B cell (primary cell): ENCODE results near the gene ARRDC3. TPM values are rescaled to one million over a fixed set of nuclear protein-coding genes. Genes with fewer than 3 reads are reported as not detected.
A peak's percentile ranks its signal among the peaks of the same experiment; 100 is the strongest.

Experiments used
- ATAC-seq: fragments of 200-7000 bp; cut with Tn5 transposase; one replicate; pipeline ENCODE4 v1.10.0; 2021; ENCODE audit warnings: low read depth, mild to moderate bottlenecking, moderate number of reproducible peaks, moderate library complexity
- CTCF ChIA-PET: fragments of 350-600 bp; sonication (Branson Sonifier 250); formaldehyde crosslinking; loops from one replicate; lab custom pipeline; 2021; ENCODE audit warnings: antibody characterized with exemption, inconsistent platforms; lab: Charles Lee
- POLR2A ChIA-PET: fragments of 350-600 bp; sonication (Branson Sonifier 250); formaldehyde crosslinking; loops from one replicate; lab custom pipeline; 2021; ENCODE audit warnings: antibody characterized with exemption; lab: Charles Lee
- DNase-seq: peaks from one replicate; pipeline ENCODE4 v3.0.0; 2013
- H2AFZ ChIP-seq: 2 replicates; pipeline ENCODE4 v1.6.1; 2012; ENCODE audit warnings: mild to moderate bottlenecking, low read depth, low read length; ENCODE audit not compliant: insufficient read depth, poor library complexity, severe bottlenecking
- H3K27ac ChIP-seq, 2 donors: 1 replicate in 1 of 2; 2 replicates in 1 of 2; pipeline ENCODE4 v1.5.1; 2012 to 2013; ENCODE audit warnings: low read length in 2 of 2, mild to moderate bottlenecking in 2 of 2, moderate library complexity in 1 of 2
- H3K27me3 ChIP-seq, 4 experiments: fragments of 200-600 bp in 1 of 4; sonication (generic) in 1 of 4; replicated peaks in 1 of 4; 1 replicate in 2 of 4; 2 replicates in 2 of 4; pipeline versions ENCODE4 v1.6.1 to v1.7.0; 2013 to 2016; ENCODE audit warnings: low read length in 3 of 4, mild to moderate bottlenecking in 2 of 4, mixed read lengths in 1 of 4, moderate library complexity in 1 of 4; ENCODE audit not compliant: insufficient read depth in 4 of 4, control insufficient read depth in 3 of 4; ENCODE audit errors: control extremely low read depth in 1 of 4
- H3K36me3 ChIP-seq, 2 experiments: replicated peaks in 1 of 2; 1 replicate in 1 of 2; 2 replicates in 1 of 2; pipeline versions ENCODE4 v1.6.1 to v1.7.1; 2013; ENCODE audit warnings: low read length in 1 of 2; ENCODE audit not compliant: insufficient read depth in 2 of 2, control insufficient read depth in 1 of 2; ENCODE audit errors: control extremely low read depth in 1 of 2, extremely low read depth in 1 of 2
- H3K4me1 ChIP-seq, 2 donors: fragments of 200-600 bp in 1 of 2; sonication (generic) in 1 of 2; 1 replicate in 1 of 2; 2 replicates in 1 of 2; pipeline versions ENCODE4 v1.5.1 to v1.6.1; 2013 to 2017; ENCODE audit warnings: low read length in 2 of 2; ENCODE audit not compliant: control insufficient read depth in 2 of 2, insufficient read depth in 2 of 2
- H3K4me2 ChIP-seq: replicated peaks from 2 replicates; pipeline ENCODE3; 2012; ENCODE audit warnings: mild to moderate bottlenecking, low read depth, low read length; ENCODE audit not compliant: poor library complexity, severe bottlenecking
- H3K4me3 ChIP-seq, 5 experiments: fragments of 200-600 bp in 1 of 5; sonication (generic) in 1 of 5; 1 replicate in 3 of 5; 2 replicates in 2 of 5; pipeline versions ENCODE4 v1.5.1 to v1.7.0; 2011 to 2016; ENCODE audit warnings: low read length in 4 of 5, mild to moderate bottlenecking in 4 of 5, low read depth in 2 of 5, control low read depth in 1 of 5, moderate library complexity in 1 of 5; ENCODE audit not compliant: insufficient read depth in 1 of 5; ENCODE audit errors: control extremely low read depth in 1 of 5, extremely low read depth in 1 of 5
- H3K79me2 ChIP-seq: fragments of 200-600 bp; sonication (generic); one replicate; pipeline ENCODE4 v1.6.0; 2016; ENCODE audit warnings: low read length; ENCODE audit not compliant: control insufficient read depth, insufficient read depth
- H3K9ac ChIP-seq: fragments of 200-600 bp; sonication (generic); 2 replicates; pipeline ENCODE4 v1.6.1; 2017; ENCODE audit warnings: mild to moderate bottlenecking, low read length, moderate library complexity
- H3K9me3 ChIP-seq, 3 donors: one replicate each; pipeline versions ENCODE4 v1.6.1 to v1.7.1; 2013; ENCODE audit warnings: low read length in 2 of 3; ENCODE audit not compliant: control insufficient read depth in 2 of 3, insufficient read depth in 1 of 3; ENCODE audit errors: control extremely low read depth in 1 of 3
- H4K20me1 ChIP-seq: 2 replicates; pipeline ENCODE4 v1.6.0; 2012; ENCODE audit warnings: mild to moderate bottlenecking, low read length; ENCODE audit not compliant: insufficient read depth, control insufficient read depth, poor library complexity, severe bottlenecking
- H3K27ac Mint-ChIP-seq: one replicate; pipeline ENCODE4 v1.8.0; 2021; ENCODE audit warnings: mixed read lengths
- H3K27me3 Mint-ChIP-seq: one replicate; pipeline ENCODE4 v1.8.0; 2021; ENCODE audit warnings: mixed read lengths
- H3K4me1 Mint-ChIP-seq: one replicate; pipeline ENCODE4 v1.8.0; 2021; ENCODE audit warnings: mixed read lengths
- H3K4me3 Mint-ChIP-seq: one replicate; pipeline ENCODE4 v1.8.0; 2021; ENCODE audit warnings: mixed read lengths
- H3K9me3 Mint-ChIP-seq: one replicate; pipeline ENCODE4 v1.8.0; 2022; ENCODE audit warnings: mixed read lengths; ENCODE audit not compliant: insufficient read depth
- CTCF ChIP-seq: fragments of 200-600 bp; IDR thresholded peaks from one replicate; pipeline ENCODE4 v1.8.0; 2022; ENCODE audit warnings: antibody characterized with exemption, mild to moderate bottlenecking
- EZH2 ChIP-seq: IDR thresholded peaks from 2 replicates; pipeline ENCODE4 v1.6.1; 2012; ENCODE audit warnings: borderline replicate concordance, low read depth, mild to moderate bottlenecking, moderate library complexity, low read length; ENCODE audit not compliant: insufficient read depth, poor library complexity, severe bottlenecking
- WGBS: methylation state at CpG from one replicate; pipeline ENCODE4 v1.1.5; 2013; ENCODE audit warnings: missing lambda C conversion rate; ENCODE audit not compliant: insufficient coverage; 5-methylcytosine and 5-hydroxymethylcytosine counted together
- intact Hi-C: fragments of 100-400 bp; cut with micrococcal nuclease; formaldehyde crosslinking; loops from one replicate; pipeline ENCODE4 v1.10.0; 2022
- polyA plus RNA-seq: library from polyadenylated mRNA; depleted of rRNA; stranded (reverse); fragments of >200 nt; gene quantifications from 2 replicates; pipeline ENCODE4 v1.2.3, GENCODE V29; 2012
- total RNA-seq, 2 donors: library from RNA; stranded (reverse); fragments of 120-200 nt in 1 of 2; gene quantifications; 1 replicate in 1 of 2; 2 replicates in 1 of 2; pipeline versions ENCODE4 v1.2.3 to v1.2.4, GENCODE V29; 2013 to 2022

Gene ARRDC3
- total and polyA plus RNA-seq, 2 donors (not counting 1 experiment from before 2014, with no cell fraction given): 52.9 to 84.9 TPM

GRCh38 chr5:91380491-91381238 is 2.5 kb downstream of the ARRDC3 start:
- Mint-ChIP-seq H3K9me3 (no peaks in the 10 kb centered on the region), H3K4me1 (peaks cover 34% of the 10 kb centered on the region), H3K27ac (peak overlapping the region; percentile 99), H3K27me3 (no peaks in the 10 kb centered on the region), H3K4me3 (peak overlapping the region; percentile 88)
- peaks cover 5 to 14% of the 10 kb centered on the region in 2 experiments for H3K36me3 ChIP-seq
- H3K4me1 ChIP-seq: peaks cover 15 to 20% of the 10 kb centered on the region in 2 donors
- TF ChIP-seq CTCF: no peak
- TF ChIP-seq EZH2: no peak
- ChIA-PET POLR2A (interaction anchor here (0.6 to 2.2 kb wide), 9 partner anchors 9 to 971 kb away, joined by 3 to 20 read pairs (median 5); partner anchors contain the start of gene CETN3), CTCF (interaction anchor here (1.5 to 9.3 kb wide), 2 partner anchors 100 to 160 kb away, joined by 4 to 195 read pairs; no protein-coding TSS in a partner anchor)
- peaks cover 41% of the 10 kb centered on the region for H3K79me2 ChIP-seq
- ATAC-seq (peak; percentile 50), DNase-seq (peak; percentile 96)
- H3K27ac ChIP-seq: peak overlapping the region; percentile 99 to 100
- peak overlapping the region; percentile 2 for H2AFZ ChIP-seq
- H3K4me2 ChIP-seq: peak overlapping the region; percentile 87
- 0% methylated on average over 34 of the region's 42 CpGs for WGBS
- intact Hi-C loops: loop anchor here (1.0 kb wide), 1 partner anchor 100 kb away; no protein-coding TSS in a partner anchor
- H3K4me3 ChIP-seq: peak overlapping the region; percentile 76 to 98 (median 98)
- no peaks in the 10 kb centered on the region for H3K9me3 ChIP-seq
- peak overlapping the region; percentile 99 for H3K9ac ChIP-seq
- no peaks in the 10 kb centered on the region for H4K20me1 ChIP-seq
- no peaks in the 10 kb centered on the region for H3K27me3 ChIP-seq
